ENCODE data around the gene HTR3E. TPM values are rescaled to one million over a fixed set of nuclear protein-coding genes. Genes with fewer than 3 reads are reported as not detected.

The HTR3E gene
- total RNA-seq, 1 experiment from 2014 or later: not detected

DNA sequence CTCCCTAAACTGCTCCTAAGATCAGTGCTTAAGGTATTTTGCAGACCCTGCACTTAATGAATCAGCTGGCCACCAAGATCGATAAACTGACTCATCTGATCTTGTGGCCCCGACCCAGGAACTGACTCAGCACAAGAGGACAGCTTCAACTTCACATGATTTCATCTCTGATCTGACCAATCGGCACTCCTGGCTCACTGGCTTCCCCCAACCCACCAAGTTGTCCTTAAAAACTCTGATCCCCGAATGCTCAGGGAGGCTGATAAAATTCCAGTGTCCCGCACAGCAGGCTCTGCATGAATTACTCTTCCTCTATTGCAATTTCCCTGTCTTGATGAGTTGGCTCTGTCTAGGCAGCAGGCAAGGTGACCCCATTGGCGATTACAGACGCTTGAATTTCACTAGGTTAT lies 13.5 kb downstream of the HTR3E start:
- no peak overlapping the region for H4K91ac ChIP-seq (ENCODE audit: insufficient read length, low read depth, low read length)
- no peak overlapping the region for H3K14ac ChIP-seq (ENCODE audit: insufficient read depth, low read length)
- H4K8ac ChIP-seq (replicated peaks; ENCODE audit: insufficient read length, low read depth, low read length): no peak overlapping the region
- no peak overlapping the region for H3T11ph ChIP-seq (ENCODE audit: low read length)
- H2BK15ac ChIP-seq (ENCODE audit: low read depth, low read length): no peak overlapping the region
- H3K4me2 ChIP-seq (ENCODE audit: insufficient read depth, insufficient read length, low read length): no peak overlapping the region
- no peak overlapping the region for H2BK12ac ChIP-seq (ENCODE audit: insufficient read length, low read depth, low read length)
- no peak overlapping the region for H3K4ac ChIP-seq (ENCODE audit: low read depth, low read length)
- Mint-ChIP-seq H3K4me1 (peaks cover 5% of the 10 kb centered on the region in 2 experiments; a peak in 3 of 4 replicates), H3K27me3 (ENCODE audit: low read depth) (no peaks in the 10 kb centered on the region; the same call in 1 of the 2 replicates), H3K36me3 (ENCODE audit: insufficient read depth in 1 of 3, low read depth in 3 of 3) (no peaks in the 10 kb centered on the region), H3K4me3 (no peak overlapping the region), H3K9me3 (no peaks in the 10 kb centered on the region), H3K27ac (peak overlapping the region in 2 of 3 experiments; percentile 16 to 34; a peak in 2 of 7 replicates)
- H3K18ac ChIP-seq (ENCODE audit: insufficient read length, low read depth, low read length): no peak overlapping the region
- no peaks in the 10 kb centered on the region for H4K20me1 ChIP-seq (ENCODE audit: control insufficient read depth, insufficient read depth, insufficient read length)
- H4K5ac ChIP-seq (ENCODE audit: insufficient read length, low read depth, low read length): no peak overlapping the region
- H3K27me3 ChIP-seq (ENCODE audit: insufficient read depth, low read length): no peaks in the 10 kb centered on the region
- H2BK5ac ChIP-seq (ENCODE audit: insufficient read length, low read length): no peak overlapping the region
- no peak overlapping the region for H2AK5ac ChIP-seq (ENCODE audit: insufficient read length, low read length)
- DNase-seq: peak; percentile 52
- H3K56ac ChIP-seq (ENCODE audit: insufficient read length, low read depth, low read length): no peak overlapping the region
- no peaks in the 10 kb centered on the region for H3K79me2 ChIP-seq (ENCODE audit: insufficient read depth, low read length)
- TF ChIP-seq, protein P1, sequence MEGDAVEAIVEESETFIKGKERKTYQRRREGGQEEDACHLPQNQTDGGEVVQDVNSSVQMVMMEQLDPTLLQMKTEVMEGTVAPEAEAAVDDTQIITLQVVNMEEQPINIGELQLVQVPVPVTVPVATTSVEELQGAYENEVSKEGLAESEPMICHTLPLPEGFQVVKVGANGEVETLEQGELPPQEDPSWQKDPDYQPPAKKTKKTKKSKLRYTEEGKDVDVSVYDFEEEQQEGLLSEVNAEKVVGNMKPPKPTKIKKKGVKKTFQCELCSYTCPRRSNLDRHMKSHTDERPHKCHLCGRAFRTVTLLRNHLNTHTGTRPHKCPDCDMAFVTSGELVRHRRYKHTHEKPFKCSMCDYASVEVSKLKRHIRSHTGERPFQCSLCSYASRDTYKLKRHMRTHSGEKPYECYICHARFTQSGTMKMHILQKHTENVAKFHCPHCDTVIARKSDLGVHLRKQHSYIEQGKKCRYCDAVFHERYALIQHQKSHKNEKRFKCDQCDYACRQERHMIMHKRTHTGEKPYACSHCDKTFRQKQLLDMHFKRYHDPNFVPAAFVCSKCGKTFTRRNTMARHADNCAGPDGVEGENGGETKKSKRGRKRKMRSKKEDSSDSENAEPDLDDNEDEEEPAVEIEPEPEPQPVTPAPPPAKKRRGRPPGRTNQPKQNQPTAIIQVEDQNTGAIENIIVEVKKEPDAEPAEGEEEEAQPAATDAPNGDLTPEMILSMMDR (conservative IDR thresholded peaks at IDR 0.05): no peak
- H2BK120ac ChIP-seq (ENCODE audit: low read depth, low read length, poor library complexity, severe bottlenecking): no peak overlapping the region
- no peaks in the 10 kb centered on the region for H3K9me3 ChIP-seq (ENCODE audit: control insufficient read depth, low read depth, low read length)
- H3K9ac ChIP-seq (ENCODE audit: extremely low read depth, insufficient read length, low read length): no peak overlapping the region
- H3K4me1 ChIP-seq (ENCODE audit: insufficient read depth, low read length): no peaks in the 10 kb centered on the region; the same call in 1 of the 2 replicates
- peak overlapping the region; percentile 53 for H2AFZ ChIP-seq (ENCODE audit: low read length)
- no CpG with 5 or more reads among the region's 7 CpGs for WGBS (ENCODE audit: extremely low coverage, insufficient read length, low lambda C conversion rate)
- no peaks in the 10 kb centered on the region for H3K23me2 ChIP-seq (ENCODE audit: insufficient read length, low read depth, low read length, poor library complexity, severe bottlenecking)
- H3K27ac ChIP-seq (ENCODE audit: insufficient read length, low read depth, low read length): no peak overlapping the region
- H3K23ac ChIP-seq (ENCODE audit: insufficient read length, low read depth, low read length): no peak overlapping the region
- H3K79me1 ChIP-seq (ENCODE audit: insufficient read depth, low read depth, low read length, poor library complexity, severe bottlenecking): no peaks in the 10 kb centered on the region
- H2BK20ac ChIP-seq (ENCODE audit: low read depth, low read length, poor library complexity, severe bottlenecking): no peak overlapping the region
